ENCODE results near the gene HOXC10.

Gene HOXC10

DNA sequence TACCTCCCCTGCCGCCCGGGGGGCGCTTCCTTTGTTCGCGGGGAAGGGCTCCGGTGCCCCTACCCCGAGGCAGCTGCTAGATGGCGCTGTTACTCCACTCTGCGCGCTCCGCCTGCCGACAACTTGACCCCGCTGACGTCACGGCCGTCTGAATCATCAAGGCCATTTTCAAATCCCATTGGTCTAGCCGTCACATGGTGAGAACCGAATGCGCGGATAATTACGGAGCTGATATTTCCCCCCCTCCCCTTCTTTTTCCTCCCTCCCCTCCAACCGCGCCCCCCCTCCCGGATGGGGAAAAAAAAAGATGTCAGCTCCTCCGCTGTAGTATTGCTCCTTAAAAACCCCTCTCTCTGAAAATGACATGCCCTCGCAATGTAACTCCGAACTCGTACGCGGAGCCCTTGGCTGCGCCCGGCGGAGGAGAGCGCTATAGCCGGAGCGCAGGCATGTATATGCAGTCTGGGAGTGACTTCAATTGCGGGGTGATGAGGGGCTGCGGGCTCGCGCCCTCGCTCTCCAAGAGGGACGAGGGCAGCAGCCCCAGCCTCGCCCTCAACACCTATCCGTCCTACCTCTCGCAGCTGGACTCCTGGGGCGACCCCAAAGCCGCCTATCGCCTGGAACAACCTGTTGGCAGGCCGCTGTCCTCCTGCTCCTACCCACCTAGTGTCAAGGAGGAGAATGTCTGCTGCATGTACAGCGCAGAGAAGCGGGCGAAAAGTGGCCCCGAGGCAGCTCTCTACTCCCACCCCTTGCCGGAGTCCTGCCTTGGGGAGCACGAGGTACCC is at the start of gene HOXC10:
TSS of gene HOXC10 (plus strand) at position 246 of the 791 bp plus-strand sequence. CDS start at position 360, 114 bp downstream.
- DNase-seq = no peak

DNA sequence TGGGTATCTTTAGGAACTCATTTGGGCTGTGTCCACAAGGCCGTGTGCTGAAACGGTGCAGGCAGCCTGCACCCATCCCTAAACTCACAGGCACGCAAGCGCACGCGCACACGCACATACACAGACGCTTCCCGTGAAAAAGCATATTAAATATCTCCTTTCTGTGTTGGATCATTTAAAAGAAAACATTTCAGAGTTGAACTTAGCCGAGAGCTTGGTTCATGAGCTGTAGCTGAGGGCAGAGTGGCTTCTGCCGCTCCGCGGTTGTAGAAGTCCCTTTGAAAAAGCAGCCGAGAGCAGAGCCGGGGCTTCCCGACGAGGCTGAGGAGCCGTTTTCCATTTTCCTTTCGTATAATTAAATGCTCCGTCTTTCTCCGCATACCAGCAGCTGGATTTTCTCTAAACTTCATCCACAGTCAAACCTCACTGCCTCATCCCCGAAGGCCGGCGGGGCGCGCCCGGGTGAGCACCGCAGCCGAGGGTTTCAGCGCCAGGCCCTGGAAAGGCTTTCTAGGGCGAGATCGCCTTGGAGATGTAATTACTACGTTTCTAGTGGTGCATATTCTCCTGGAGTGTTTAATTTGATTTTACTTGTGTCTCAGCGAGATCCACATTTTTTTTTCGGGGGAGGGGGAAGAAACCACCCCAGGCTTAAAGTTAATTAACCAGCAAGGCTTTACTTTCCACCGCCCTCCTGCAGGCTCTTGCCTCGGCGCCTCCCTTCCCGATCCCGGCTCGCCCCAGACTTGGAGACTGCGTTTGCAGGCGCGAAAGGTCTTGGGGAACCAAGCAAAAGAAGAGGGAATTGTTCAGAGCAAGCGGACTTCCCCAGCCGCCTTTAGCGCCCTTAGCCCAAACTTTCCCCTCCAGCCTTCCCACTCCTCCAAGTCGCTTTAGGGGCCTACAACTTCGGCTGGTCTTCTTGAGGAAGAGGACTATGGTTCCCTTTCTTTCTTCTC is 49.3 kb upstream of the HOXC10 start:
- DNase-seq = no peak

DNA sequence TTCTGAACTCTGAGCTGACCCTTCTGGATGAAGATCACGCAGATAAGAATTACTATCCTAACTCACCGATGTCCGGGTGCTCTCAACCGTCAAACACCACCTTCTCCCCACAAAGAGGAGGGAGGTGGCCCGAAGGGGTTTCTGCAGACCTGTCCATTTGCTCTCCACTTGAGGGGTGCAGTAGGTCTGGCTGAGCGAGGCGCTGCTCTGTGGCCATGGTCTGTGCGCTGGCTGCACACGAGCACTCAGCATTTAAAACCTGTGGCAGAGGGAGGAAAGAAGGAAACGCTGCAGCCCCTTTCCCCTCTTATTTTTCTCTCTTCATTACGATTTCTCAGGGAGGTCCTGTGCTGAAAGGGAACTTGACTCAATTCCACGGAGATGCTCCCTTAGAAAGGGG is 47.8 kb upstream of the HOXC10 start:
- DNase-seq = no peak

DNA sequence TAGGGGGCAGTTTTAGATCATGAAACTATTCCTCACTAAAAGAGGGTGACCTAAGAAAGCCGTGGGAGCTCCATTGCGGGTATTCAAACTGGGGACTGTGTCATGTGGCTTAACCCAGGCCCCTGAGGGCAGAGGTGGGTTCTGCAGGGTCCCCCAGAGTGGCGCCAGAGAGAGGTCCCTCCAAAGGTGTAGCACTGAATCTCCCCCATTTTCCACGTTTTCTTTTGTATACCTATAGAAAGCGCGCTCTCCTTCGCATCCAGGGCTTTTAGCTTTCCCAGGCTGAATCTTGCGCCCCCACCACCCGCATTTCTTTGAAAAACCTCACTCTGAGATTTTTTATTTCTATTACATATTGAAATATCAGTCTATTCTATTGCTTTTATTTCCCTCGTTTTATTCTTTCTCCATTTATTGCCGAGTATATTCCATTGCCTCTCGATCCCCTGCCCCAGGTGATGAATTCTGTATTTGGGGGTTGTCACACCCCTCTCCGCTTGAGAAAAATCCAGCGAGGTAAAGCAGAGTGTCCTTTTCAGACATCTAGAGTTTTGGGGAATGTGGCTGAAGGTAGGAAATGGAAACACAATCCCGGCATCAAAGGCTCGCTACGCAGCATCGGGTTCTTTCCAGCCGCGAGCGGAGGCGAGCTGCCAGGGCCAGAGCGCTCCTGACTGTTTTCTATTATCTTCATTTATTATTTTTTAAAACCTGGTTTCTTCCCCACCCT is 47.2 kb upstream of the HOXC10 start:
- DNase-seq = no peak

DNA sequence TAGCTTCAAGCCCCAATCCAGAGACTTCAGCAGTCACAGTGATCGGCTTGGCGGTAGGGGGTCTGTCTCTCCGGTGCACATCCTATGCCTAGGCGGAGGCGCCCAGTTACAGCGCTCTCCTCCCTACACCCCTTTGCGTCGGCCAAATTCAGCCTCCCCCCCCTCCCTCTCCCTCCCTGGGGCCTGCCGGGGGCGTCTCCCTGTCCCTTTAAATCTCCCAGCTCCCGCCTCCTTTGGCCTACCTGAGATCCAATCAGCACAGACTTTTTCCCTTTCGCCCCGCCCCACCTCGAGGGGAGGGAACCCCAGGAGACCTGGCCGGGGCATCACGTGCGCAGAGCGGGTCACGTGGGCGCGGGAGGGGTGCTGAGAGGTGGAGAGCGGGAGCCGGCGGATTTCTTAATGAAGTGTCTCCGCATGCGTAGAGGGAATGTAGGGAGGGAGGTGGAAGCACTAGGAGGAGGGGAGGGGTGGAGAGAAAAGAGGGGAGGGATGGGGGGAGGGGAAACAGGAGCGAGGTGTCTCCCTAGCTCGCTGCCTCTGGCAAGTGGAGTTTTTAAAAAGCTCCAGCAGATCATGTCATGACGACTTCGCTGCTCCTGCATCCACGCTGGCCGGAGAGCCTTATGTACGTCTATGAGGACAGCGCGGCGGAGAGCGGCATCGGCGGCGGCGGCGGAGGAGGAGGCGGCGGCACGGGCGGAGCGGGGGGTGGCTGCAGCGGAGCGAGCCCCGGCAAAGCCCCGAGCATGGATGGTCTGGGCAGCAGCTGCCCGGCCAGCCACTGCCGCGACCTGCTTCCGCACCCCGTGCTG is 46.4 kb upstream of the HOXC10 start, which contains the start of gene HOXC13:
TSS of gene HOXC13 (plus strand) at position 506 of the 815 bp plus-strand sequence. CDS start at position 582, 76 bp downstream.
- DNase-seq = no peak

DNA sequence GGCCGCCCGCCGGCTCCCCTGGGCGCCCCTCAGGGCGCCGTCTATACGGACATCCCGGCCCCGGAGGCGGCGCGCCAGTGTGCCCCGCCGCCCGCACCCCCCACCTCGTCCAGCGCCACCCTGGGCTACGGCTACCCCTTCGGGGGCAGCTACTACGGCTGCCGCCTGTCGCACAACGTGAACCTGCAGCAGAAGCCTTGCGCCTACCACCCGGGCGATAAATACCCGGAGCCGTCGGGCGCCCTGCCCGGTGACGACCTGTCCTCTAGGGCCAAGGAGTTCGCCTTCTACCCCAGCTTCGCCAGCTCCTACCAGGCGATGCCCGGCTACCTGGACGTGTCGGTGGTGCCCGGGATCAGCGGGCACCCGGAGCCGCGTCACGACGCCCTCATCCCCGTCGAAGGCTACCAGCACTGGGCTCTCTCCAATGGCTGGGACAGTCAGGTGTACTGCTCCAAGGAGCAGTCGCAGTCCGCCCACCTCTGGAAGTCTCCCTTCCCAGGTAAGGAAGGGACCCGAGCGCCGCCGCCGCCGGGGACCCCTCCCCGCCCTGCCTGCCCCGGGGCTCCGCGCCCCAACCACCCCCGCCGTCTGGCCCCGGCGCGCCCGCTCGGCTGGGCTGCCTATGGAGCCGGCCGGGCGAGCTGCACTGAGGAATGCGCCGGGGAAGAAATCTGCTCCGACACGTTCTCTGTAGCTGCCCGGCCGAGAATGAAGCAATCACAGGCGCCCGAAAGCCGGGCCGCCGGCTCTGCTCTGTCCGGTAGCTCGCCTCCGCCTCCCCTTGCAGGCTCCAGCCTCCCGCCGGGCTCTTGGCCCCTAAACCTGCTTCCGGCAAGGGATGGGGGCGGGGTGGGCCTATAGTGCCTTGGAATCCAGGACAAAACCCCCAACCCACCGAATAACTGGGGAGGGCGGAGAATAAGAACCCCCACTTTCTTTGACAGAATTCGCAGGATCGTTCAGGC is 45.5 kb upstream of the HOXC10 start:
- no peak for DNase-seq

DNA sequence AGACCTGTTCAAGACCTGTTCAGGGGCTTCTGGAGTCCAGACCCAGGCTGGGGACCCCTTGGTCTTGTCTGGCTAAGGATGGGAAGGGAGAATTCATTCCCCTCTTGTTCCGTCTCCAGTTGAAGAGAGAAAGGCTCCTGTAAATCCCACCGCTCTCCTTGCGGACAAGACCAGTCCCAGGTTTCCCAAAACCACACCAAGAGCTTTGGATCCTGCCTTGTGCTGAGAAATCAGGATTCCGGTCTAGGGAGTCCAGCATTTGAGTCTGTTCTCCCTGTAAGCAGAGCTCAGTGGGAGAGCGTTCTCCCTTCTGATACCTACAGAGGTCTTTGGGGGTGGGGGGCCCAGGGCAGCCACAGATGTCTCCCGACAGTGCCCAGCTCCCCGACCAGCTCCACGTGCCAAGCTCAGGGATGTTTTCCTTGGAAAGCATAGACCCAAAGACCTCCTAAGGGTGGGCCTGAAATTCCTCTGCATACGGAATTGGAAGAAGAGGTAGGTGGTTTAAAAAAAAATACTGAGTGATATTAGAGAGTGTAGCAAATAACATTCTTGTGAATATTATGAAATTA is 44.4 kb upstream of the HOXC10 start:
- DNase-seq = no peak

DNA sequence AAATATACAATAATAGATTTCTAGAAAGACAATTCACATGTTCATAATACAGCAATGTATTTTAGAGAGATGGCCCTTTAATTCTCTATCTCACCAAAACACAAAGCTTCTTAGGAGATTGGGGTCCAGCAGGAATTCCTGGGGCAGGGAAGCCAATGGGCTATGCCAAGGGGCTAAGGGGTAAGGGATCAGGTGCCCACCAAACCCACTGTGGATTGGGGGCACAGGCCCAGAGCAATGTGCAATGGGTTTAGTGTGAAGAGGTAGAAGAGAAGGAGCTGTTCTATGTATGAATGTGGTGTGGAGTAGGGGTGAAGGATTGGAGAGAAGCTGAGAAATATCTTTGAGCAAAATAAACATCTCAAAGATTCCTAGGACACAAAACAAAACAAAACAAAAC is 43.8 kb upstream of the HOXC10 start:
- no peak for DNase-seq

DNA sequence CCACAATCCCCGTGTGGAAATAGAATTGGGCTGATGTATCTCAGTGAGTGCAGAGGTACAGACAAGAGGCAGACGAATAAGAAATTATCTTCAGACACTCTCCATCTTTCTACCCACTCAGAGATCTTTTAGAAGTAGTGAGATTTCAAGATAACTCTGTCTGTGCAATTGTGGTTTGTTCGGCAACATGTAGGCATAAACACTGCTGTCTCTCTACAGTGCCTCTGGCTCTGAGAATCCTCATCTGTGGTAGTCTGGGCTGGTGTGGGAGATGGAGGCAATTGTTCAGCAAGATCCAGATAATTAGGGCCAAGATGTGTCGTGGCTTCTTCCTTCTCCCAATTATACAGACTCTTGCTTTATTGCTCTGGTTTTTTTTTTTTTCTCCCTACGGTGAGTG is 43.2 kb upstream of the HOXC10 start:
- DNase-seq = no peak

DNA sequence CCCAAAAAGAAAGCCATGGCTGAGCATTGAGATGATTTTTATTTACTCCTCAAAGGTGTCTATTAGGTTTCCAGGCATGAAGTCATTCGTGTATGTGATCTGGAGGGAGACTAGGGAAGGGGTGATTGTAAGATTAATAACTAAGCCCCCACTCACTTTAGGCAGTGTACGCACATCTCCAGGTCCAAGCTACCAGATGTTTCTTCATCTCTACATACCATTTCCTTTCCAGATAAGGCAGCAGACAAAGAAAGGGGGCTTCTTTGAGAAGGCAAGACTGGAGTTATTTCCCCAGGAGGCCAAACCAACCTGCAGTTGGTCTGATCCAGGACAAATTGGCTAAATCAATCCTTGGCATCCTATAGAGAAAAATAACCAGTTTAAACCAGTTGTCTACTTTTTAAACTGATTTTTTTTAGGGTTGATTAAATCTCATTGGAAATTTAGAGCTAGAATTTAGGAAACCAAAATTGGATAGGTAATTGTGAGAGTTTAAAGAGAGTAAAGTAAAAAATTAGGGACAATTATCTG is 42.4 kb upstream of the HOXC10 start:
- no peak for DNase-seq

DNA sequence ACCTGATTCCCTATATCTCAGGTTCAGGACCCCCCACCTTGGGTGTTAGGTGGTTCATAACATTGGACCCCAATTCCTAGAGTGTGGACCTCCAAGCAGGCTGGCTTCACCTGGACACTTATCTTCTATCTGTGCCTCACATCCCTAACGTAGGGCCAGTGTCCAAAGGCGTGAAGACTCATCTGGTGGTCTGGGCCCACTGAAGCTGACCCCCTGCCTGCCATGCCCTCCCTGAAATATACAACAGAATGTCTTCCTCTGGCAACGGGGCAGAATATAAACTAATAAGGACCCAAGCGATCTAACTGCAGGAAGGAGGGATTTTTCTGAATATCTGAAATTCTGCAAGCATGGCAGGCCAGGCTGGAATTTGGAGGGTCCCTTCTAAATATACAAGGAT is 40.7 kb upstream of the HOXC10 start:
- no peak for DNase-seq

DNA sequence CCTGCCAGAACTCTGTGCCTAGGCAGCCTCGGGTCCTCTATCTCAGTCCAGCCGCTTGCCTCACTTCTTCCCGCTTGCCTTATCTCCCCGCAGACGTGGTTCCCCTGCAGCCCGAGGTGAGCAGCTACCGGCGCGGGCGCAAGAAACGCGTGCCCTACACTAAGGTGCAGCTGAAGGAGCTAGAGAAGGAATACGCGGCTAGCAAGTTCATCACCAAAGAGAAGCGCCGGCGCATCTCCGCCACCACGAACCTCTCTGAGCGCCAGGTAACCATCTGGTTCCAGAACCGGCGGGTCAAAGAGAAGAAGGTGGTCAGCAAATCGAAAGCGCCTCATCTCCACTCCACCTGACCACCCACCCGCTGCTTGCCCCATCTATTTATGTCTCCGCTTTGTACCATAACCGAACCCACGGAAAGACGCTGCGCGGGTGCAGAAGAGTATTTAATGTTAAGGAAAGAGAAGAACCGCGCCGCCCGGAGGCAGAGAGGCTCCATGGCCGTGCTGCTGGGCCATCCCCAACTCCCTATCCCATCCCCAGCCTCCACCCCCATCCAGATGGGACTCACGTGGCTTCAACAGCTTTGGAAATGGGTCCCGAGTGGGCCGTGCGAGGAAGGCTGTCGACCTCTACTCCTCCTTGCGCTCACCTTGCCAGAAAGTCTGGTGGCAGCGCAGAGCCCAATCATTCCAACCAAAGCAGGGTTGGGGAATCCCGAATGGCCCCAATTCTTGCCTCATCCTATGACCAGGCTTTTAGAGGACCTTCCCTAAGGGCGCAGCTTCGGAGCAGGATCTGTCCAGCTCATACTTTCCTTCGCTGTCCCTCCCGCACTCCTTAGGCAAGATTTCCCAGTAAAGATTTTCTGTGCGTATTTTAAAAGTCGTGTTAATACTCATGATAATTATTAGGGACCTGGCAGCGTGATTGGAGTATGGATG is 39.8 kb upstream of the HOXC10 start:
- DNase-seq = no peak

DNA sequence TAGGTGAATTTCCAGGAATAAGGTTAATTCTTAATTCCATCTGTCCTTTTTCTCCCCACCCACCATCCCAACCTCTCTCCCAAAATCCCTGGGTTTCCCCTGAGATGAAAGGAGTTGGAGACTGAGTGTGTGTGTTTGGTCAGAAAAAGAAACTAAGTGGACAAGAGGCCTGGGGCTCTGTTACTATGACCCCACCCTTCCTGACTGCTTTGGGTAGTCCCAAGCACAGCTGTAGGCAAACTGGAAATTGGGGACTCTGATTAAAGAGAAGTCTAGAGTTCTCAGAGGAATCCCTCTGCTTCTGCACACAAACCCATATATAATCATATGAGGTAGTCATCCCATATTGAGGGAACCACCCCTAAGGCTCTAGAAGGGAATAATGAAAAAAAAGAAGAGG is 37.2 kb upstream of the HOXC10 start:
- no peak for DNase-seq

DNA sequence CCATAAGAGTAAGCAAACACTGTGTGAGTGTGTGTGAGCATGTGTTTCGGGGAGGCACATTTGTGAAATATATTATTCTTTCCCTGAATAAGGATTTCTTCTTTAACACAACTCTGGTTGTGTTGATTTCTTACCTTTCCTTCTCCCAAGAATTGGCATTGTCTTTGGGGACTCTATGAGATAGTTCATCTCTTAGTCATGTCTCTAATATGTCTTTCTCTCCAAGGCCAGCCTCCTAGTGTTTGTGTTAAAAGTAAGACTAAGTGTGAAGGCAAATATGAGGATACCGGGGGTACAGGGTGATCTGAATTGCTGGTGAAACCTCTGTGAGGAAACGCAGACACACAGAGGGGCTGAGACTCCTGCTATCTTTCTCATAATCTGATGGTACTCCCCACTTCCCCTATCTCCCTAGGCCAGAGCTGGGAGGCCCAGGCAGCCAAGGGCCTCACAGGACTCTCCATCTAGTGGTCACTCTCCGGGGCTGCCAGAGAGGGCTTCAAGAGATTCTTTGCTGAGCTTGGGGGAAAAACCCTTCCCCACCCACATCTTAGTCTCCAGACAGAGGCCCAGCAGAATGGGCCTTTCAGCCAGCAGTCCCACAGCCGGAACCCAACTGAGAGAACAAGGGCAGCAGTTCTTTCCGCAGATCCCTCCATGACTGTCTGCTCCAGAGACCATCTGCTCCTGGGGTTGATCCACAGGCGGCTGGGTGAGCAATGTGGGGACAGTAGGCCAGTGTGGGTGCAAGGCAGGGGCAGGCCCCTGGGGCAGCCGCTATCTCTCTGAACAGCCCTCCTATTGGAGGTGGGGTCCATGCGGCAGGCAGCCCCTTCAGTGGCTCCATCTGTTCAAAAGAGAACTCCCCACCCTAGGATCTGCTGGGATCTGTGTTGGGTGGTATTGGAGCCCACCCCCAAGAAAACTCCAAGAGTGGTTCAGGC is 36.0 kb upstream of the HOXC10 start:
- no peak for DNase-seq

DNA sequence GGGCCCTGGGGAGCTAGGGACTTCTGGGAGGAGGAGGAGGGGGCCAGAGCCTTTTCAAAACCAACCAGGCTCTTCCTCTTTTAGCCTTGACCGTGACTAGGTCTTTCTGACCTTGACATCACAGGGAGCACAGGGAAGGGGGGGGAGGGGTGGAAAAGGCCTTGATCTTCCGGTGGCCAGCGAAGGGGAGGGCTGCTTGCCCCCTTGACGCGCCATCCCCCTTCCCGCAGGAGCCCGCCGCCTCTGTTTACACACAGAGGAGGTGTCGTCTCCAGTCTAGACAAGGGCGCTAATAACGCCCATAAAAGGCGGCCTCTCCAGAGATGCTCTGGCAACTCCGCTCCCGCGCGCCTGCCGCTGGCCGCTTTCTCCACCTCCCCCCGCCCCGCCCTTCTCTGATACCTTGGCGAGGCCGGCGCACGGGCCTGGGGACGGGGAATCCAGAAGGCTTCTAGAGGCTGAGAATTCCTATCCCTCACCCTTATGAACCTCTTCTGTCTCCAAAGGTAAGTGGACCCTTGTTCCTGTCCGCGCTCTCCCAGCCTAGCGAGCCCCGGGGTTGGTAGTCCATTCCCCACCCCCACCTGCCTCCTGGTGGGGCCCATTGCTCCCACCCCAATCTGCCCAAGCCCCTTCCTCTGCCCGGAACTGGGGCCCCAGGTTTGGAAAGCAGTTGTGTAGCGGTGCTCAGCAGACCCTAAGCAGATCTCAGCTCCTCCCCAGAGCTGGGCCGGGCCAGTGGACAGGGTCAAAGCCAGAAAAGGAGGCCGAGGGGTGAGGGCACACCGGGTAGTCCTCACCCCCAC is 35.1 kb upstream of the HOXC10 start:
- no peak for DNase-seq

DNA sequence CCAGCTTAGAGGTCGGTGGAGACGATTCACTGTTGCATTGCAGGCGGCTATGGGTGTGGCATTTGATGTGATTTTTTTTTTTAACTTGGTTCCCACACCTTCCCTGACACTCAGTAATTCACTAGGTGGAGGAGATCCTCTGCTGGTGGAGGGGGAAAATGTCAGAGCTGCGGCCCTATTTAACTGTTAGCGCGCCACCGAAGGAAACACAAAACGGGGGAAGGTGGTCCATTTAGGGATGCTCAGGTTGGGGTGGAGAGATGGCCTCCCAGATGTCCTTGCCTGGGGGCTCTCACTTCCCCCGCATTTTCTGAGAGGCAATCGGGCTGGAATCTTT is 34.5 kb upstream of the HOXC10 start:
- no peak for DNase-seq
